Measurements from ENCODE around the gene FGF22. TPM values are rescaled to one million over a fixed set of nuclear protein-coding genes. Genes with fewer than 3 reads are reported as not detected.
A peak's percentile ranks its signal among the peaks of the same experiment; 100 is the strongest.

The FGF22 gene
- polyA plus RNA-seq (2011; rRNA removed) (0.13 TPM in 1 of 2 replicates, not detected in the other), polyA plus RNA-seq (2017; fragmentation: RNase III; extraction: RNeasy Plus Mini Kit Qiagen cat#74134 plus additional on column Dnase treatment) (0.79 to 1.1 TPM (median 1.0 TPM) in 3 replicates), polyA minus RNA-seq (2011; rRNA and poly(A)+ RNA removed) (not detected in 2 replicates)
- polyA plus RNA-seq (2012; cell fraction: cytosol; rRNA removed) = 0.28 and 0.39 TPM in 2 replicates
- polyA plus RNA-seq (2012; cell fraction: nucleus; rRNA removed) = 1.5 and 1.7 TPM in 2 replicates

DNA sequence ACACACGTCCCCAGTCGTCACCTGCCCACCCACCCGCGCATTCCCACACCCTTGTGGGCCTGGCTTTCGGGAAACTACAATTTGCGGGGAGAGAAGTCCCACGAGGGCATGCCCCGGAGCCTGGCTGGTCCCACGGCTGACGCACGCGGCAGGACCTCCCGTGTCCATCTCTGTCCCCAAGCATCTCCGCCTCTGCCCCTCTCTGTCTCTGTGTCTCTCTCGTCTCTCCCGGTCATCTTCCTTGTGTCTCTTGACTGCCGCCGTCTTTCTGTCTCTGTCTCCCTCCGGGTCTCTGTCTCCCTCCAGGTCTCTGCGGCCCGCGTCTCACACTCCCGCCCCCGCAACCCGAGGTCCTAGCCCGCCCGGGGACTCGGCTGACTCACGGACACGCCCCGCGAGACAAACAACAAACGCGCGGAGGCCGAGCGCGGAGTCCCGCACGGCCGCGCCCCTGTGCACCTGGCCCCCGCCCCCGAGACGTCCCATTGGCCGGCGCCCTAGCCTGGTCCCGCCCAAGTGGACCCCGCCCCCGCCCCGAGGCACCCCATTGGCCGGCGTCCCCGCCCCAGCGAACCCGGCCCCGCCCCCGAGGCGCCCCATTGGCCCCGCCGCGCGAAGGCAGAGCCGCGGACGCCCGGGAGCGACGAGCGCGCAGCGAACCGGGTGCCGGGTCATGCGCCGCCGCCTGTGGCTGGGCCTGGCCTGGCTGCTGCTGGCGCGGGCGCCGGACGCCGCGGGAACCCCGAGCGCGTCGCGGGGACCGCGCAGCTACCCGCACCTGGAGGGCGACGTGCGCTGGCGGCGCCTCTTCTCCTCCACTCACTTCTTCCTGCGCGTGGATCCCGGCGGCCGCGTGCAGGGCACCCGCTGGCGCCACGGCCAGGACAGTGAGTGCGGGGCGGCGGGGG, at the start of gene FGF22:
Gene FGF22 (plus strand): TSS at position 627 of the 908 bp plus-strand sequence. CDS start 47 bp downstream, at position 674.
- H3K4me2 ChIP-seq = peak within 1 kb of the TSS; percentile 93
- no peak for TF ChIP-seq FOSL2 (IDR thresholded peaks at IDR 0.05)
- TF ChIP-seq FOSL2 (CRISPR knock-in tag; IDR thresholded peaks at IDR 0.05) = peak; percentile 39
- TF ChIP-seq, protein P1, sequence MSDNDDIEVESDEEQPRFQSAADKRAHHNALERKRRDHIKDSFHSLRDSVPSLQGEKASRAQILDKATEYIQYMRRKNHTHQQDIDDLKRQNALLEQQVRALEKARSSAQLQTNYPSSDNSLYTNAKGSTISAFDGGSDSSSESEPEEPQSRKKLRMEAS (IDR thresholded peaks at IDR 0.05) = peak; percentile 16; the same call in 1 of the 2 replicates
- no peak for TF ChIP-seq HOXB13 (CRISPR knock-in tag; IDR thresholded peaks at IDR 0.05; ENCODE audit: low read depth)
- POLR2A ChIA-PET = no interaction called here
- no peaks in the 10 kb centered on the region for H3K9me3 ChIP-seq
- H3K4me1 ChIP-seq = peaks cover 17% of the 10 kb centered on the region
- ATAC-seq = peak; percentile 78 to 87
- CTCF ChIA-PET = interaction anchor here (1.5 kb wide), 1 partner anchor 56 kb away, joined by 3 read pairs; no protein-coding TSS in a partner anchor
- peak within 1 kb of the TSS; percentile 50 for H3K4me3 ChIP-seq
- peak within 1 kb of the TSS; percentile 45 to 82; a peak in 5 of 6 replicates for H3K27ac ChIP-seq
- DNase-seq (ENCODE audit: low read depth in 1 of 2, low spot score in 1 of 2) = peak; percentile 60 to 83
- no peak for FAIRE-seq
- WGBS (ENCODE audit: missing lambda C conversion rate) = 7% methylated on average over 20 of the region's 109 CpGs

DNA sequence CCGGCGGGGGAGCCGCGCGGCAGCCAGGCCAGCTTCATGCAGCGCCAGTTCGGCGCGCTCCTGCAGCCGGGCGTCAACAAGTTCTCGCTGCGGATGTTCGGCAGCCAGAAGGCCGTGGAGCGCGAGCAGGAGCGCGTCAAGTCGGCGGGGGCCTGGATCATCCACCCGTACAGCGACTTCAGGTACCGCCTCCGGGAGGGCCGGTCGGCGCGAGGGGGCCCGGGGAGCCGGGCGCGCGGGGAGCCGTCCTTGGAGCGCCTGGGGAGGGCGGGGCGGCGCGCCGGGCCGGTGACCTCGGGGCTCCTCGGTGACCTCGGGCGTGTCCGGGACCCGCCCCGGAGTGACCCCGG, 49.3 kb upstream of the FGF22 start:
- DNase-seq (ENCODE audit: low read depth in 1 of 2, low spot score in 1 of 2) (no peak), ATAC-seq (no peak), FAIRE-seq (no peak)
- peaks cover 51% of the 10 kb centered on the region for H3K4me1 ChIP-seq
- WGBS (ENCODE audit: missing lambda C conversion rate) = no CpG with 5 or more reads among the region's 50 CpGs
- H3K9me3 ChIP-seq = no peaks in the 10 kb centered on the region
- peak overlapping the region; percentile 89 for H3K4me2 ChIP-seq
- peak overlapping the region; percentile 82 to 95 for H3K27ac ChIP-seq
- CTCF ChIA-PET = no interaction called here
- TF ChIP-seq, protein P2, sequence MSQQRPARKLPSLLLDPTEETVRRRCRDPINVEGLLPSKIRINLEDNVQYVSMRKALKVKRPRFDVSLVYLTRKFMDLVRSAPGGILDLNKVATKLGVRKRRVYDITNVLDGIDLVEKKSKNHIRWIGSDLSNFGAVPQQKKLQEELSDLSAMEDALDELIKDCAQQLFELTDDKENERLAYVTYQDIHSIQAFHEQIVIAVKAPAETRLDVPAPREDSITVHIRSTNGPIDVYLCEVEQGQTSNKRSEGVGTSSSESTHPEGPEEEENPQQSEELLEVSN (IDR thresholded peaks at IDR 0.05; ENCODE audit: borderline replicate concordance, low read depth) = 0 out of 2 replicates have a peak, but pooled peaks have one; percentile 19
- TF ChIP-seq, protein P3, sequence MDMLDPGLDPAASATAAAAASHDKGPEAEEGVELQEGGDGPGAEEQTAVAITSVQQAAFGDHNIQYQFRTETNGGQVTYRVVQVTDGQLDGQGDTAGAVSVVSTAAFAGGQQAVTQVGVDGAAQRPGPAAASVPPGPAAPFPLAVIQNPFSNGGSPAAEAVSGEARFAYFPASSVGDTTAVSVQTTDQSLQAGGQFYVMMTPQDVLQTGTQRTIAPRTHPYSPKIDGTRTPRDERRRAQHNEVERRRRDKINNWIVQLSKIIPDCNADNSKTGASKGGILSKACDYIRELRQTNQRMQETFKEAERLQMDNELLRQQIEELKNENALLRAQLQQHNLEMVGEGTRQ (IDR thresholded peaks at IDR 0.05) = no peak
- TF ChIP-seq, protein P1 (IDR thresholded peaks at IDR 0.05) = peak; percentile 29; the same call in 1 of the 2 replicates
- POLR2A ChIA-PET = no interaction called here
- H3K4me3 ChIP-seq = peak overlapping the region; percentile 65

DNA sequence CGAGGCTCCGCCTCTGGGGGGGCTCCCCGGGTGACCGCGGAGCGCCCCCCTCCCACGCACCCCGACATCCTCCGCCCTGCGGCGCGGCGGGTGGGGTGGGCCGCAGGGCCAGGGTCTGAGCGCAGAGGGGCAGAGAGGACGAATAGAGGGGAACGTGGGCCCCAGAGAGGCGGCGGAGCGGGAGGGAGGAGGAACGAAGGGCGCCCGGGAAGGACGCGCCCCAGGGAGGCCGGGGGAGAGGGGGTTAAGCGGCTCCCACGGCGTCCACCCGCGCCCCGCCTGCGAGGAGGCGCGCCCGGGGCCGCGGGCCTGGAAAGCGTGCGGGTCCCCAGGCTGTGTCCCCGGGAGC, 49.0 kb upstream of the FGF22 start:
- peaks cover 47% of the 10 kb centered on the region for H3K4me1 ChIP-seq
- WGBS (ENCODE audit: missing lambda C conversion rate) = 21% methylated on average over 10 of the region's 41 CpGs
- FAIRE-seq = no peak
- CTCF ChIA-PET = no interaction called here
- DNase-seq (ENCODE audit: low read depth in 1 of 2, low spot score in 1 of 2) = no peak
- peak overlapping the region; percentile 89 for H3K4me2 ChIP-seq
- TF ChIP-seq RCOR1 (IDR thresholded peaks at IDR 0.05; ENCODE audit: low read depth, low read length) = no peak
- no peak for TF ChIP-seq ZC3H11A (IDR thresholded peaks at IDR 0.05)
- H3K4me3 ChIP-seq = peak overlapping the region; percentile 65
- H3K9me3 ChIP-seq = no peaks in the 10 kb centered on the region
- ATAC-seq = no peak
- POLR2A ChIA-PET = no interaction called here
- H3K27ac ChIP-seq = peak overlapping the region; percentile 82 to 95

DNA sequence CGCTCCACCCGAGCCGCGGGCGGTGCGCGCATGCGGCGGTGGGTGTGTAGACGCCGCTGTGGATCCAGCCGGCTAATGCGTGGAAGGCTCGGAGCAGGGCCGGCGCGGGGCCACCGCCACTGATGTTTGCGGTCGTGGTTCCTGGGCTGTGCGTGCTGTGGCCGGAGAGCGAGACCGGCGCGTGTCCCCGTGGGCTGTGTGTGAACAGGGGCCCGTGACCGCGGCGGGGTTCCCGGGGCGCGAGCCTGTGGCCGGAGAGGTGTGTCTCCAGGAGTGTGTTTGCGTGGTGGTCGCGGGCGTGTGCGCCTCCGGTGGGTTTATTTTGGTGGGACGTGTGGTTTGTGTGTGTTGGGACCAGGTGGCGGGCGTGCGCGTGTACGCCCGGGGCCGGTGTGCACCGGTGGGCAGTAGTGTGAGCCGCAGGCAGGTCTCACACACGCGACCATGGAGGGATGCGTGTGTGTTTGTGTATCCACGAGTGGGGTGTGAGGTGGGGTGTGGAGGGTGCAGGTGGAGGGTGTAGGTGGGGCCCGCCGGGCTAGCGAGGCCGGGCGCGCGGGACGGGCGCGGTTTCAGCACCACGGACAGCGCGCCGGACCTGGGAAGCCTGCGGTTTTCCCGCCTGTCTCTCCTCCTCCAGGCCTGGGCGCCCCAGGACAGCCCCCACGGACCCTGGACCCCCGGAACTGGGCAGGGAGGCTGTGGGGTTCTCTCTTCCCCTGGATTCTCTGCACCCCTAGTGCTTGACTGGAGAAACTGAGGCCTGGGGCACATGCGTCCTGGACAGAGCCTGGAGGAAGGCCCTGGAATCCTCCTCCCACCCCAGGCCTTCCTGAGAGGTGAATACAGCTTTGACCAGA, 48.4 kb upstream of the FGF22 start:
- POLR2A ChIA-PET = no interaction called here
- no peaks in the 10 kb centered on the region for H3K9me3 ChIP-seq
- peak overlapping the region; percentile 82 to 95 for H3K27ac ChIP-seq
- CTCF ChIA-PET = no interaction called here
- ATAC-seq = no peak
- H3K4me2 ChIP-seq = peak overlapping the region; percentile 89
- FAIRE-seq = no peak
- DNase-seq (ENCODE audit: low read depth in 1 of 2, low spot score in 1 of 2) = no peak
- H3K4me3 ChIP-seq = peak overlapping the region; percentile 65
- TF ChIP-seq, protein P4, sequence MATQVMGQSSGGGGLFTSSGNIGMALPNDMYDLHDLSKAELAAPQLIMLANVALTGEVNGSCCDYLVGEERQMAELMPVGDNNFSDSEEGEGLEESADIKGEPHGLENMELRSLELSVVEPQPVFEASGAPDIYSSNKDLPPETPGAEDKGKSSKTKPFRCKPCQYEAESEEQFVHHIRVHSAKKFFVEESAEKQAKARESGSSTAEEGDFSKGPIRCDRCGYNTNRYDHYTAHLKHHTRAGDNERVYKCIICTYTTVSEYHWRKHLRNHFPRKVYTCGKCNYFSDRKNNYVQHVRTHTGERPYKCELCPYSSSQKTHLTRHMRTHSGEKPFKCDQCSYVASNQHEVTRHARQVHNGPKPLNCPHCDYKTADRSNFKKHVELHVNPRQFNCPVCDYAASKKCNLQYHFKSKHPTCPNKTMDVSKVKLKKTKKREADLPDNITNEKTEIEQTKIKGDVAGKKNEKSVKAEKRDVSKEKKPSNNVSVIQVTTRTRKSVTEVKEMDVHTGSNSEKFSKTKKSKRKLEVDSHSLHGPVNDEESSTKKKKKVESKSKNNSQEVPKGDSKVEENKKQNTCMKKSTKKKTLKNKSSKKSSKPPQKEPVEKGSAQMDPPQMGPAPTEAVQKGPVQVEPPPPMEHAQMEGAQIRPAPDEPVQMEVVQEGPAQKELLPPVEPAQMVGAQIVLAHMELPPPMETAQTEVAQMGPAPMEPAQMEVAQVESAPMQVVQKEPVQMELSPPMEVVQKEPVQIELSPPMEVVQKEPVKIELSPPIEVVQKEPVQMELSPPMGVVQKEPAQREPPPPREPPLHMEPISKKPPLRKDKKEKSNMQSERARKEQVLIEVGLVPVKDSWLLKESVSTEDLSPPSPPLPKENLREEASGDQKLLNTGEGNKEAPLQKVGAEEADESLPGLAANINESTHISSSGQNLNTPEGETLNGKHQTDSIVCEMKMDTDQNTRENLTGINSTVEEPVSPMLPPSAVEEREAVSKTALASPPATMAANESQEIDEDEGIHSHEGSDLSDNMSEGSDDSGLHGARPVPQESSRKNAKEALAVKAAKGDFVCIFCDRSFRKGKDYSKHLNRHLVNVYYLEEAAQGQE (IDR thresholded peaks at IDR 0.05) = peak; percentile 91
- TF ChIP-seq, protein P5, sequence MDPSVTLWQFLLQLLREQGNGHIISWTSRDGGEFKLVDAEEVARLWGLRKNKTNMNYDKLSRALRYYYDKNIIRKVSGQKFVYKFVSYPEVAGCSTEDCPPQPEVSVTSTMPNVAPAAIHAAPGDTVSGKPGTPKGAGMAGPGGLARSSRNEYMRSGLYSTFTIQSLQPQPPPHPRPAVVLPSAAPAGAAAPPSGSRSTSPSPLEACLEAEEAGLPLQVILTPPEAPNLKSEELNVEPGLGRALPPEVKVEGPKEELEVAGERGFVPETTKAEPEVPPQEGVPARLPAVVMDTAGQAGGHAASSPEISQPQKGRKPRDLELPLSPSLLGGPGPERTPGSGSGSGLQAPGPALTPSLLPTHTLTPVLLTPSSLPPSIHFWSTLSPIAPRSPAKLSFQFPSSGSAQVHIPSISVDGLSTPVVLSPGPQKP (IDR thresholded peaks at IDR 0.05; ENCODE audit: low read depth, low read length) = no peak
- 76% methylated on average over 33 of the region's 75 CpGs for WGBS (ENCODE audit: missing lambda C conversion rate)
- peaks cover 41% of the 10 kb centered on the region for H3K4me1 ChIP-seq
